ENCODE results near the gene CENPL.
"Not testable (repeated sequence)": the region's sequence is repeated elsewhere in the genome, so short reads cannot be mapped to it uniquely, and the experiment has no call there.

CENPL gene, protein sequence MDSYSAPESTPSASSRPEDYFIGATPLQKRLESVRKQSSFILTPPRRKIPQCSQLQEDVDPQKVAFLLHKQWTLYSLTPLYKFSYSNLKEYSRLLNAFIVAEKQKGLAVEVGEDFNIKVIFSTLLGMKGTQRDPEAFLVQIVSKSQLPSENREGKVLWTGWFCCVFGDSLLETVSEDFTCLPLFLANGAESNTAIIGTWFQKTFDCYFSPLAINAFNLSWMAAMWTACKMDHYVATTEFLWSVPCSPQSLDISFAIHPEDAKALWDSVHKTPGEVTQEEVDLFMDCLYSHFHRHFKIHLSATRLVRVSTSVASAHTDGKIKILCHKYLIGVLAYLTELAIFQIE

DNA sequence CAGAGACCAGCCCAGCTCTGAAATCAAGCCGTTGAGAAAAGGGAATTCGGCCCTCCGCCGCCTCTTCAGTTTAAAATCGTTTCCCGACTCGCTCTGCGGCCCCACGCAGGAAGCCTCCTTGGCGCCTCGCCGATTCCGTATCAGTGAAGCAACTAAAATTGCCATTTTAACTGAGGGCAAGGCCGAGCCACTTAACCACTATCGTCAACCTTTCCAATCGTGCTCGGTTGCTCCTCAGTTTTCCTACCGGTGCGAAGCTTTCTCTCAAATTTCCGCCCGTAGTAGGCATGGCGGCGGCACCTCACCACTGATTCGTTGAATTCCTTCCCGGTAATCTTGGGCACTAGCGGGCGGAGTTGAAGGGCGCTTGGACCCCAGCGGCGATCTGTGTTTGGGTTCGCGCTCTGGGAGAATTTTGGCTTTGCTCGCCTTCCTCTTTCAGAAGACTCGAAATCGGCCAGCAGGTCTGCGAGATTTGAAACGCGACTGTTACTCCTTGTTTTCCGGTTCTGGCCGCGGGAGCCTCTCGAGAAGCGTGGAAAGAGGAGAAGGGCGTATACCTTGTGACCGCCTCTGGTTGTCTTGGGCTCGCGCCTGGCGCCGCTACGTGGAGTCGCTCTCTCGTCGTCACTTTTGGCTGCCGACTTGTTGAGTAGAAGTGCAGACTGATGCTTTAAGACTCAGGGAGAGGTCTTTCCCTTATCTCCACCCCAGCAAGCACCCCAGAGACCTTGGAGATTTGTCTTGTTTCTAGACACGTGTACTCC lies at the start of gene CENPL, which contains the start of gene DARS2:
Gene CENPL (minus strand): TSS at position 569 of the 767 bp plus-strand sequence. CDS start 13,584 bp downstream, outside the sequence.
Gene DARS2 (plus strand): TSS at position 359 of the 767 bp plus-strand sequence. CDS start 557 bp downstream, outside the sequence.
- DNase-seq (ENCODE audit: insufficient read length, low spot score), result peak; percentile 57

DNA sequence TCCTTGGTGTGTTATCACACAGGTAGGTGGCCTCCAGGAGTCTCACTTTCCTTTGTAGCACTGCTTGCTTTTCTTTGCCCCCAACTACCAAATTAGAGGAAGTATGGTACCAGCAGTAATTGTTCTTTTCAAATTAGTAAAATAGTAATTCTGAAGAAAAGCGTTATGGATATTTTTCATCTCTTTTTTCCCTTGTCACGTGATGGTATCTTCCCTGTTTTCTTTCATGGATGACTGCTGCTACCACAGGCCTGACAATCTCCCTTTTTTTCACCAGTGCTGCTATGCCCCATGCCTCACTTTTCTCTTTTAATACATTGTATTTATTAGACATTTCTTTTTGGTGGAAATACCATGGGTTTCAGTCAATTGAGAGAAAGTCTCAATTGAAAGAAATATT lies 46.8 kb upstream of the CENPL start:
- DNase-seq (ENCODE audit: insufficient read length, low spot score) (no peak), FAIRE-seq (no peak)

More for the DNA sequence above, at the start of gene CENPL, which contains the start of gene DARS2:
- FAIRE-seq, result peak; percentile 92

DNA sequence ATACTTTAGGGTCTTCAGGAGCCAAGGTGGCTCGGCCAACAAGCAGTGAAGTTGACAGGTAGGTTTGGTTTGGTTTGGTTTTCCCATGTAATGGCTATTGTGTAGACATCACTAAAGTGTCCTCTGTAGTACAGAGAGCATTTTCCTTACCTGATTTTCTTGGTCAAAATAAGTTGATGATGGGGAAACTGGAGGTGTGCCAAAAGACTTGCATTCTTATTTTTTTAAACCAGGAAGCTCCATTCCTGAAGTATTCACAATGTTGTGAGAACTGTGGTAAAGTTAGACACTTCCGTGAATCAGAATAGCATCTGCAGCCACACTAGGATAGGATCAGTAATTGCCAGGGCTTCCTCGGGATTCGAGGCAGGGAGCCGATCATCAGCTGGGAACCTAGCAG lies 46.4 kb upstream of the CENPL start:
- FAIRE-seq, result no peak
- no peak for DNase-seq (ENCODE audit: insufficient read length, low spot score)

DNA sequence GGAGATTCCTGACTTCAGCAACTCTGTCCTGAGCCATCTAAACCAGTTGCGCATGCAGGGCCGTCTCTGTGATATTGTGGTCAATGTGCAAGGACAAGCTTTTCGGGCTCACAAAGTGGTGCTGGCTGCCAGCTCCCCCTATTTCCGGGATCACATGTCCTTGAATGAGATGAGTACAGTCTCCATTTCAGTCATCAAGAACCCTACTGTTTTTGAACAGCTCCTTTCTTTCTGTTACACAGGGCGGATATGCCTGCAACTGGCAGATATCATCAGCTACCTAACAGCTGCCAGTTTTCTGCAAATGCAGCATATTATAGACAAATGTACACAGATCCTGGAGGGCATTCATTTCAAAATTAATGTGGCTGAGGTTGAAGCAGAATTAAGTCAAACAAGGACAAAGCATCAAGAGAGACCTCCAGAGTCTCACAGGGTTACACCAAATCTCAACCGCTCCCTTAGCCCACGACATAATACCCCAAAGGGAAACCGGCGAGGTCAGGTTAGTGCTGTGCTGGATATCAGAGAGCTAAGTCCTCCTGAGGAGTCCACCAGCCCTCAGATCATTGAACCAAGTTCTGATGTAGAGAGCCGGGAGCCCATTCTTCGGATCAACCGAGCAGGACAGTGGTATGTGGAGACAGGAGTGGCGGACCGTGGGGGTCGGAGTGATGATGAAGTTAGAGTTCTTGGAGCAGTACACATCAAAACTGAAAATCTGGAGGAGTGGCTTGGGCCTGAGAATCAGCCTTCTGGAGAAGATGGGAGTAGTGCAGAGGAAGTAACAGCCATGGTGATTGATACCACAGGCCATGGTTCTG lies 45.8 kb upstream of the CENPL start:
- DNase-seq (ENCODE audit: insufficient read length, low spot score) (no peak), FAIRE-seq (peak; percentile 66)

DNA sequence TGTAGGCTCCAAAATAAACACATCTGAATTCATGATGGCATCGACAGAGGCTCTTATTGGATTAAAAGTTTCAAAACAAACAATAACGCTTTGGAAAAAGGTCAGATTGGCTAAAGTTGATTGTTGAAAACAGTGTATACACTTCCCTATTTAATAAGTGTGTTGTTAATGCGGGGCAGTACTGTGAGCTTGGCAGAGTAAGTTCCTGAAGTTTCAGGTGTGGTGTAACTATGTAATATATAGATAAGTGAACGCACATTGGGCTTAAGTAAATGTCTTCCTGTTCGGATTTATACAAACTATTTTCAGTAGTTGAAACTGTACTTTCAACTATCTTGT lies 44.3 kb upstream of the CENPL start:
- peak; percentile 18 for FAIRE-seq
- DNase-seq (ENCODE audit: insufficient read length, low spot score), result no peak

DNA sequence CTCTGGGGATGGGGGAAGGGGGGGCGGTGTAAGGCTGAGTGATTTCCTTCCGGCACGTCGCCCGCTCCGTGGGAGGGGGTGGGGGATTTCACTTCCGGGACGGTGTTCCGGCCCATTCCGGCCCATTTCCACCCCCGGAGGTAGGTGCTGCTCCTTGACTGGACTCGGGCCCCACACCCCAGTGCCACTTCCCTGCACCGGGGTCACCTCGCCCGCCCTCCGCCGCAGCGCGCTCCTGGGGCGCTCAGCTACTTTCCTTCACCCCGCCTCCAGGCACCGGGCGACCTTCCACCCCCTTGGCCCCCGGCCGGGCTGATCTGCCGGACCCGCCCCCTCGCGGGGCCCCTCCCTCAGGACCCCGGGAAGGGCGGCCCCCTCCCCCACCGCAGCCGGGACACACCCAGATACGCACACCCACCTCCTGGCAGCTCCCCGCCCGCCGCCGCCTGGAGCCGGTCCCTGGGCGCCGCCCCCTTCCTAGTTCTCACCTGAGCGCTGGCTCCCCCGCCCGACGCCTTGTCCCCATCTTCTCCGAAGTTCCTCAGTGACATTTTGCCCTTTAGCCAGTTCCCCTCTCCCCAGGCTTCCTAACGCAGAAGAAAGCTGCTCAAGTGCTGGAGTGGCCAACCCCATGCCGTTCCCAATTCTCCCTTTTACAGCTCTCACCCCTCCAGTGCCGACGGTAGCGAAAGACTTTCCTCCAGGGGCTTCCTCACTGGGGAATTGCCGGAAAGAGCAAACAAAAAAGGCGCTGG lies 43.8 kb upstream of the CENPL start, which contains the start of gene ZBTB37:
Gene ZBTB37 (plus strand): TSS at position 115 of the 755 bp plus-strand sequence. CDS start 1,846 bp downstream, outside the sequence.
- peak; percentile 60 for DNase-seq (ENCODE audit: insufficient read length, low spot score)

DNA sequence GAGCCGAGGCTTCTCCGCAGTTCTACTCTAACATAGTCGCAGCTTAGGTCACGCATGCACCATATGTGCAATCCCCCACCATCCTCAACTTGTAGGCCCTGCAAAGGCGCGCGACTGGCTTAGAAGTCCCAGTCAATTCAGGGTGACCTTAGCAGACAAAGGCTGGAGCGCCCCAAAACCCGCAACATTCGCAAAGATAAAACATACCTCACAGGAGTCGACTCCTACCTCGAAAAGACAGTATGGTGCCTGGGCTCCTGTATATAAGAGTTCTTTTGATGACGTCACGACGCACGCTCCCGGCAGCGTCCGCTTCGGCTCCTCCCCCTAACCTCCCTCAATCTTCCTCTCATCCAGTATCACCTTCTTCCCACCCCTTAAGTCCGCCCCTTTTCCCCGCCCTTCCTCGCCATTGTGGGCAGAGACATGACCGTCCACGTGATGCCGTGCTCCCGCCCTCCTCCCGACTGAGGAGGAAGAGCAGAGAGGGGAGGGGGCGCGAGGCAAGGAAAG lies 43.1 kb upstream of the CENPL start, which contains the start of gene GAS5:
Gene GAS5 (minus strand): TSS at position 237 of the 513 bp plus-strand sequence.
- FAIRE-seq (peak; percentile 96), DNase-seq (ENCODE audit: insufficient read length, low spot score) (peak; percentile 58)

More for the DNA sequence above, 43.8 kb upstream of the CENPL start, which contains the start of gene ZBTB37:
- FAIRE-seq, result no peak

DNA sequence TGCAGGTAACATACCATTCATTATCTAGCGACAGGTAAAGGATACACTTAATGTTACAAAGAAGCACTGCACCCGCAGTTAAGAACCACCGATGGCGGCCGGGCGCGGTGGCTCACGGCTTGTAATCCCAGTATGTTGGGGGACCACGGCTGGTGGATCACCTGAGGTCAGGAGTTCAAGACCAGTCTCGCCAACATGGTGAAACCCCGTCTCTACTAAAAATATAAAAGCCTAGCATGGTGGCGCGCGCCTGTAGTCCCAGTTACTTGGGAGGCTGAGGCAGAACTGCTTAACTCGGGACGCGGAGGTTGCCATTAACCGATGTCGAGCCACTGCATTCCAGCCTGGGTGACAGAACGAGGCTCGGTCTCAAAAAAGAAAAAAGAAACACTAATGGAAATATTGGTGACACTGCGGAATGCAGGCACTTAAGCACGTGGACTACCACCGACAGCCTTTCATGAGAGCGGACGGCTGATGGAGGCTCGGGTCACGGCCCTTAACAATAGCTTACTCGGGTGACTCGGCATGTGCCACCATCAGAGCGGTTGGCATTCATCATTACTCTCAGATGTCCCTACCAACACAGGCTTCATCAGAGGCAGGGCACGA lies 42.6 kb upstream of the CENPL start:
- DNase-seq (ENCODE audit: insufficient read length, low spot score), result no peak
- FAIRE-seq, result peak; percentile 11

DNA sequence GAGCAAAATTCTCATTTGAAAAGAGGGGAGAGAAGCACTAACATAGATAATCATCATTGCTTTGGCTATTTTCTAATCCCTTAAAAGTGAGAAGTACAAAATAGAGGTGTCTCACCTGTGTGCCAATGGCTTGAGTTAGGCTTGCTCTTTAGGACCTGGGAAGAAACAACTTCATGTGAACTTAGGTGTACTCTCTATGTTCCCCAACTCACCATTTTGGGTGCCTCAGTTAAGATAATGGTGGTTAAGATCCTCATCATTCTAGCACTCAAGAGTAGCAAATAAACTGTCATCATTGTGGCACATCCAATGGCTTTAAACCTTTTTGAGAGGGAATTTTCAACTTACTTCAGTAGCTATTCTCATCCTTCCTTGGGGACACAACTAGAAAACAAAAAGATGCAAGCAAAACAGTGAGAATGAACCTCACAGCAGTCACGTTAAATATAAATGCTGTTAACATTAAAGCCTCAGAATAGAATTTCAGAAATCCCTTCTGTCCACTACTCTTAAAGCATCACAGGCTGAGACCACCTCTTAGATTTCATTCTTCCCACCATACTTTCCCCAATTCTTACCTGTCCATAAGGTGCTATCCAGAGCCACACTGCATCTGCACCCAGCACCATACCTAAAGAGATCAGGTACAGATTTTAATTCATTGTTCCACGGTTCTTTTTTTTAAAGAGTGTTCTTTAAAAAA lies 41.9 kb upstream of the CENPL start:
- DNase-seq (ENCODE audit: insufficient read length, low spot score), result no peak
- no peak for FAIRE-seq

DNA sequence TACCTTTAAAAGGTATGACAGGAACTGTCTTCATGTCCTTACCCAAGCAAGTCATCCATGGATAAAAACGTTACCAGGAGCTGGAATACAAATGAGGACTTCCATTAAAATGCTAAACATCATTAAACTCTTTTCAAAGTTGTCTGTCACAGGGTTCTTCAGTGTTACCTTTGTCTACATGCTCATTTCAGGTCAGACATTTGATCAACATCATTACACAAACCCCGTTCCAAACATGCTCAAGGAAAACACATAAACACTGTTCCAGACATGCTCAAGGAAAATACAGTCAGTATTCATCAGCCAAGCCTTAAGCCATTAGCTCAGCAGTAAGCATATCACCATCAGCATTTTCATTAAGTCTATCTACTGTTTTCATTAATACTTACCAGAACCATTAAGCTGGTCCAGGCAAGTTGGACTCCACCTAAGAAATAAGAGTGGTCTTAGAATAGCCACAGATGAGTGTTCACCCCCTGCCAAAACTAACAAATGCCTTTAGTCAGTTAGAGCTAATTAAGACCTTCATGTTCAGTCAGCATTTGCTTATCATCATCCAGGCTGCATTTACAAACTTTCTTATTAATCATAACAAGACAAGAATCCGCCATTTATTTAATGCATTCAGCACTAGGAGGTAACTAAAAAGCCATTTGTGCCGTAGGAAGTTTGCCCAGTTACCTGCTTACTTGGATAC lies 40.9 kb upstream of the CENPL start:
- DNase-seq (ENCODE audit: insufficient read length, low spot score), result no peak
- no peak for FAIRE-seq

DNA sequence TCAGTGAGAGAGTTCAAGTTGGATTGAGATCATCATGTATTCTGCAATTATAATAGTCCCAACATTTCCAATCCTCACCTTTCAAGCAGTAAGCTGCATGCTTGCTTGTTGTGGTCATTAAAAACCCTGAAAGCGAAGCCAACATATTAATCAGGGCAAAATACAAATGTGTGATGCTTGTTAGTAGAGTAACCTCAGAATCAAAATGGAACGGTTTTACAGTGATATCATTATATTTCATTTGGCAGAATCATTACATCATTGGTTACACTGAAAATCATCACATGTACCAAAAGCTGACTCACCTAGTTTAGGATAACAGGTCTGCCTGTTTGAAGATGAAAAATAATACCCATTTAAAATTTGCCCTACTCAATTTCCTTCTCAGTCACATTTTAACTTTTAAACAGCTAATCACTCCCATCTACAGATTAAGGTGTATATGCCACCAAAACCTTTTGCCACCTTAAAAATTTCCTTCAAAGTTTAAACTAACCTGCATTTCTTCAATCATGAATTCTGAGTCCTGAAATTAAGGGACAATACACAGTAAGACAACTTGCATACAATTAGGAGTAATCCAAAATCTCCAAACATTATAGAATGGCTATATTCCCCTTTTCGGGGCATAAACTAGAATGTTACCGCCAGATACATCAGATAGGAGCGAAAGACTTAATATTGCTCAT lies 39.6 kb upstream of the CENPL start:
- FAIRE-seq (no peak), DNase-seq (ENCODE audit: insufficient read length, low spot score) (no peak)

DNA sequence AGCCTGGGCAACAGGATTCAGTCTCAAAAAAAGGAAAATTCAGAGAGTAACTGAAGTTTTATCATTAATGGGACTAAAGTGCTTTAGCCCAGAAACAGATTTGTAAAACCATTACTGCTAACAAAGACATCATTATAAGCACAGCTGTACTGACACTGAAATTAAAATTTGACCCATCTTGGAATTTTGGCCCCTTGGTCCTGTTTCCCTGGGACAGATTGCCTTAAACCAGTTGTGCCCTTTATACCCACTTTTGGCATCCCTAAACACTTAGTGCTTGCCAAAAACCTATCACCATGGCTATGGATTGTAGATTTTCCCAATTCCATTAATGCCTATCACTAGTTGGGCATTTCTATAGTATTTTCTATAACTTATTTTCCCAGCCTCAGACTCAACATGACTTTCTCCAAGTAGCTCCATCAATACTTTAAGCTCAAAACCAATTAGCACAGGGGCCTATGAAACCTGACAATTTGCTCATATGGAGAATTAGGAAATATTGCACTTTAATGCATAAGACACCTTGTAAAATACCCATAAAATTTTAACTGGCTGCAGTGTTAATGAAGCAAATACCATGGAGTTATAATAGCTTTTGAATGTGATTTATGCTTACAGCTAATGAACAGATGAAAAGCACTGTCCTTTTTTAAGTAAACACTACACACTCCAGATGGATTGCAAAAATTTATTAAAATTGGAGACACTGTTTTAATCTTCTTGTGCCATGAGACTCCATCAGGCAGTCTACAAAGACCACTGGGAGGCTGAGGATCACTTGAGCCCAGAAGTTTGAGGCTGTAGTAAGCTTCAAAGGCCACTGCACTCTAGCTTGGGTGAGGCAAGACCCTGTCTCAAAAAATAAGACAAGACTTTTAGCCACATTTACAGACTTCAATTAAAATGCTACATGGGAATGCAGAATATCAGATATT lies 38.8 kb upstream of the CENPL start:
- no peak for DNase-seq (ENCODE audit: insufficient read length, low spot score)
- FAIRE-seq, result no peak

DNA sequence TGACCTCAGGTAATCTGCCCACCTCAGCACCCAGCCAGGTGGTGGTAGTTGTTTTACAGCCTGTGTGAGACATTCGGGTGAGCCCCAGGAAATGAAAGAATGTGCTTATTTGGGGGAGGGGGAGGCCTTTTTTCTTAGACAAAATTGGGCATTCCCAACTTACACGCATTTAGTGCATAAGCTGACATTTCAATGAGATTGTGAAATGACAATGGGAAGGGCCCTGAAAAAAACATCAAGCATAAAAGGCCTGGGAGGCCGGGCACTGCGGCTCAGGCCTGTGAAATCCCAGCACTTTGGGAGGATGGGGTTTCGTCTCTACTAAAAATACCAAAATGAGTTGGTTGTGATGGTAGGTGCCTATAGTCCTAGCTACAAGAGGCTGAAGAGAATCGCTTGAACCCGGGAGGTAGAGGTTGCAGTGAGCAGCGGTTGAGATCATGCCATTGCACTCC lies 38.1 kb upstream of the CENPL start:
- FAIRE-seq (no peak), DNase-seq (ENCODE audit: insufficient read length, low spot score) (no peak)

DNA sequence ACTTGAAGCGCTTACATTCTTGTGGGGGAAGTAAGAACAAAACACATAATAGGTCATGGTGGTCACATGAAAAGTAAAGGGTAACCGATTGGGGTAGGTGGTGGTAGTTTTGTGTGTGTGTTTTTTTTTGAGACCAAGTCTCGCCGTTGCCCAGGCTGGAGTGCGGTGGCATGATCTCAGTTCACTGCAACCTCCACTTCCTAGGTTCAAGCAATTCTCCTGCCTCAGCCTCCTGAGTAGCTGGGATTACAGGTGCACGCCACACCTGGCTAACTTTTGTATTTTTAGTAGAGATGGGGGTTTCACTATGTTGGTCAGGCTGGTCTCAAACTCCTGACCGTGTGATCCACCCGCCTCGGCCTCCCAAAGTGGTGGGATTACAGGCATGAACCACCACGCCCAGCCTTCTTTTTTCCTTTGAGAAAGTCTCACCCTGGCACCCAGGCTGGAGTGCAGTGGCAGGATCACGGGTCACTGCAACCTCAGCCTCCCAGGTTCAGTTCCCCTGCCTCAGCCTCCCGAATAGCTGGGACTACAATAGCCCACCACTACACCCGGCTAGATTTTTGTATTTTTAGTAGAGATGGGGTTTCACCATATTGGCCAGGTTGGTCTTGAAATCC lies 37.6 kb upstream of the CENPL start:
- DNase-seq (ENCODE audit: insufficient read length, low spot score); FAIRE-seq: not testable (repeated sequence)

DNA sequence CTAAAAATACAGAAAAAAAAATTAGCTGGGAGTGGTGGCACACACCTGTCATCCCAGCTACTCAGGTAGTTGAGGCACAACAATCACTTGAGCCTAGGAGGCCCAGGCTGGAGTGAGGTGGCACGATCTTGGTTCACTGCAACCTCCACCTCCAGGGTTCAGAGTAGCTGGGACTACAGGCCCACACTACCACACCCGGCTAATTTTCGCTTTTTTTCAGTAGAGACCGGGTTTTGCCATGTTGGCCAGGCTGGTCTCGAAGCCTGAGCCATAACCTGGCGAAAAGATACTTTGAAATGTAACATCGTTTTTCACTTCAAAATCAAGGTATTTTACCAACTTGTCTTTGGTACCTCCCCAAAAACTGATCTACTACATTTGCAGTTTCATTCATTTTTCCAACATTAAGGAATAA lies 37.1 kb upstream of the CENPL start:
- no peak for FAIRE-seq
- no peak for DNase-seq (ENCODE audit: insufficient read length, low spot score)

DNA sequence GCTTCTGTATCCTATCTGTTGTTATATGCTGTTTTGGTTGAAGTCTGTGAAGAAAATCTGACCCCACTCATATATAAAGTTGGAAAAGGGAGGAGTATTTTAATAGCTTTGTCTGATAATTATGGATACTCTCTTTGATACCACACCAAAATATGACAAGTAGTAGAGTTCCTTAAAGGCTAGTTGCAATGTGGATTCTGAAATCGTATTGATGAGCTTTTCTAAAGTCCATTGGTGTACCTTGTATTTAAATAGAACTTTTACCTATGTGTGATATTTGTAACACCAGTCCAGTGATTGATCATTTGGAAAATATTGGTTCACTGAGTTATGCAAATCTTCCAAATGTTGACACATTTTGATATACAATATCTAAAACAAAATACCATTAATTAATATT lies 35.4 kb upstream of the CENPL start:
- FAIRE-seq, result no peak
- DNase-seq (ENCODE audit: insufficient read length, low spot score), result no peak
